ENCODE measurements around the gene GATA2.

DNA sequence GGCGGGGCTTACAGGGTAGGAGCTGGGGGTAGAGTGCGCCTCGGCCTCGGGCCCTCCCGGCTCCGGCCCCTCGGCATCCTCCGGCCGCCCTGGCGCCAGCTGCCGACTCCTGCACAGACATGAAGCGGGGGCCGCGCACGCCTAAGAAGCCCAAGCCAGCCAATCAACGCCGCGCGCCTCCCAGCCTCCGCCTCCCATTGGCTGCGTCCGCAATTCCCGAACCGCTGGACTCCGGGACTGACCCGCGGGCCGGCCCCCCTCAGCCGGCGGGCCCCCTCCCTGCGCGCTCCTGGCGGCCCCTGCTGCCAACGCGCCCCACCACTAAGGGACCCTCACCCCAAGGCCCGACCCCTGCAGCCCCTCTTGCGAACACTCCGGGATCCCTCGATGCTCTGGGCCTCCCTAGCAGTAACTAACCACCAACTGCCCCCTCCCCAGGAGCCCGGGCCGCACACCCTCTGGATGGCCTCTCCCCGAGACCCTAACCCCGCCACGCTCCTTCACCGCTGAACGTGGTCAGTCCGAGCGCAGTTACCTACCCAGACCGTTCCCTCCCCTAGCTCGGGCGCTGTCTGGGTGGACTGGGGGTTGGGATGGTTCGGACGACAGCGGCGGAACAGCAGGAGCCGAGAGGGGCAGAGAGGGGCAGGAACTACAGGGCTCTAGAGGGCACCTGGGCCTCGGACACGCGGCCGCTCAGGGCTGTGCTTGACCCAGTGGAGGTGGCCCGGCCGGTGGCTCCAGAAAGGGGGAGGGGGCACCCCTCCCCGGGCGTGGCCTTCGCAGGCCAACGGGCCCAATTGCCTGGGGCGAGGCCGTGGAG lies 5.0 kb downstream of the GATA2 start:
- TF ChIP-seq, protein P1, sequence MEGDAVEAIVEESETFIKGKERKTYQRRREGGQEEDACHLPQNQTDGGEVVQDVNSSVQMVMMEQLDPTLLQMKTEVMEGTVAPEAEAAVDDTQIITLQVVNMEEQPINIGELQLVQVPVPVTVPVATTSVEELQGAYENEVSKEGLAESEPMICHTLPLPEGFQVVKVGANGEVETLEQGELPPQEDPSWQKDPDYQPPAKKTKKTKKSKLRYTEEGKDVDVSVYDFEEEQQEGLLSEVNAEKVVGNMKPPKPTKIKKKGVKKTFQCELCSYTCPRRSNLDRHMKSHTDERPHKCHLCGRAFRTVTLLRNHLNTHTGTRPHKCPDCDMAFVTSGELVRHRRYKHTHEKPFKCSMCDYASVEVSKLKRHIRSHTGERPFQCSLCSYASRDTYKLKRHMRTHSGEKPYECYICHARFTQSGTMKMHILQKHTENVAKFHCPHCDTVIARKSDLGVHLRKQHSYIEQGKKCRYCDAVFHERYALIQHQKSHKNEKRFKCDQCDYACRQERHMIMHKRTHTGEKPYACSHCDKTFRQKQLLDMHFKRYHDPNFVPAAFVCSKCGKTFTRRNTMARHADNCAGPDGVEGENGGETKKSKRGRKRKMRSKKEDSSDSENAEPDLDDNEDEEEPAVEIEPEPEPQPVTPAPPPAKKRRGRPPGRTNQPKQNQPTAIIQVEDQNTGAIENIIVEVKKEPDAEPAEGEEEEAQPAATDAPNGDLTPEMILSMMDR (IDR thresholded peaks at IDR 0.05), result no peak
- TF ChIP-seq POLR2A (IDR thresholded peaks at IDR 0.05), result peak; percentile 59 to 65

Measured in gastroesophageal sphincter (tissue), 3 donors.